ENCODE results near the gene FTL. TPM values are rescaled to one million over a fixed set of nuclear protein-coding genes. Genes with fewer than 3 reads are reported as not detected.

The FTL gene
- polyA plus RNA-seq, 2 of the 4 experiments (the other 2 are of a cell fraction) = 4,743 to 13,930 TPM

- H3K9me3 ChIP-seq = no peaks in the 10 kb centered on the region
- no peak for ATAC-seq
- ChIA-PET CTCF (interaction anchor here (1.1 to 3.3 kb wide), 4 partner anchors 14 to 104 kb away, joined by 3 to 8 read pairs (median 4); partner anchors contain the start of gene DHDH), POLR2A (no interaction called here)
- WGBS (ENCODE audit: missing lambda C conversion rate) = 94% methylated on average over 3 of the region's 3 CpGs
- DNase-seq (ENCODE audit: low read depth in 1 of 2, low spot score in 1 of 2) = no peak
- H3K4me3 ChIP-seq = no peak overlapping the region
- no peak overlapping the region for H3K4me2 ChIP-seq
- H3K27ac ChIP-seq = peak overlapping the region in 1 of 2 experiments; percentile 29; a peak in 2 of 6 replicates
- no peaks in the 10 kb centered on the region for H3K4me1 ChIP-seq
- FAIRE-seq = no peak
- TF ChIP-seq HOXA7 (CRISPR knock-in tag; IDR thresholded peaks at IDR 0.05) = no peak
- TF ChIP-seq ESRRA (IDR thresholded peaks at IDR 0.05; ENCODE audit: borderline replicate concordance, low read length) = no peak
- TF ChIP-seq POLR2A (IDR thresholded peaks at IDR 0.05; ENCODE audit: low read length) = no peak
- TF ChIP-seq NPAS2 (CRISPR knock-in tag; IDR thresholded peaks at IDR 0.05; ENCODE audit: borderline replicate concordance) = no peak
- no peak for TF ChIP-seq NFE2L2 (conservative IDR thresholded peaks at IDR 0.05; ENCODE audit: low read length)
- no peak for TF ChIP-seq TFCP2L1 (CRISPR knock-in tag; IDR thresholded peaks at IDR 0.05)
- no peak for TF ChIP-seq KDM5A (IDR thresholded peaks at IDR 0.05)
- no peak for TF ChIP-seq MAX (IDR thresholded peaks at IDR 0.05)
Observed at GRCh38 chr19:48947258-48947542, 17.9 kb upstream of the FTL start.

GRCh38 chr19:48950159-48950558 is 14.9 kb upstream of the FTL start:
- WGBS (ENCODE audit: missing lambda C conversion rate) = 85% methylated on average over 3 of the region's 3 CpGs
- CTCF ChIA-PET = interaction anchor here (0.8 to 1.4 kb wide), 2 partner anchors 76 to 162 kb away, joined by 3 to 5 read pairs; no protein-coding TSS in a partner anchor
- Histone ChIP-seq H3K9me3 (no peaks in the 10 kb centered on the region), H3K4me3 (no peak overlapping the region), H3K27ac (no peak overlapping the region), H3K4me1 (peaks cover 6% of the 10 kb centered on the region), H3K4me2 (no peak overlapping the region)
- DNase-seq (ENCODE audit: low read depth in 1 of 2, low spot score in 1 of 2) = no peak
- no peak for ATAC-seq
- no peak for TF ChIP-seq ZC3H11A (IDR thresholded peaks at IDR 0.05)
- TF ChIP-seq CEBPB (IDR thresholded peaks at IDR 0.05) = no peak
- no peak for TF ChIP-seq PHF8 (IDR thresholded peaks at IDR 0.05; ENCODE audit: borderline replicate concordance, low read depth)
- FAIRE-seq = no peak
- POLR2A ChIA-PET = no interaction called here

- TF ChIP-seq CHD4 (IDR thresholded peaks at IDR 0.05; ENCODE audit: borderline replicate concordance) (no peak), EHF (CRISPR knock-in tag; IDR thresholded peaks at IDR 0.05) (no peak), NPAS2 (CRISPR knock-in tag; IDR thresholded peaks at IDR 0.05; ENCODE audit: borderline replicate concordance) (no peak), HDAC2 (IDR thresholded peaks at IDR 0.05) (no peak), EP300 (IDR thresholded peaks at IDR 0.05) (no peak), CBX8 (IDR thresholded peaks at IDR 0.05) (no peak), SMC3 (IDR thresholded peaks at IDR 0.05) (no peak)
- no peak overlapping the region for H3K4me2 ChIP-seq
- FAIRE-seq = no peak
- 56% methylated on average over 9 of the region's 9 CpGs for WGBS (ENCODE audit: missing lambda C conversion rate)
- no peak overlapping the region for H3K4me3 ChIP-seq
- peaks cover 10% of the 10 kb centered on the region for H3K4me1 ChIP-seq
- no peak overlapping the region for H3K27ac ChIP-seq
- DNase-seq (ENCODE audit: low read depth in 1 of 2, low spot score in 1 of 2) = no peak
- ChIA-PET CTCF (interaction anchor here (1.1 to 1.9 kb wide), 6 partner anchors 18 to 163 kb away, joined by 3 to 9 read pairs (median 4); partner anchors contain the start of gene NUCB1), POLR2A (interaction anchor here (1.4 to 1.7 kb wide), 2 partner anchors 15 to 79 kb away, joined by 4 read pairs; partner anchors contain the start of gene PPP1R15A)
- no peaks in the 10 kb centered on the region for H3K9me3 ChIP-seq
- ATAC-seq = no peak
Observed at GRCh38 chr19:48950830-48951519, 14.1 kb upstream of the FTL start.

- Histone ChIP-seq H3K4me1 (peaks cover 15% of the 10 kb centered on the region), H3K4me2 (no peak overlapping the region), H3K27ac (no peak overlapping the region), H3K9me3 (no peaks in the 10 kb centered on the region), H3K4me3 (no peak overlapping the region)
- ATAC-seq (no peak), FAIRE-seq (no peak), DNase-seq (ENCODE audit: low read depth in 1 of 2, low spot score in 1 of 2) (no peak)
- TF ChIP-seq E2F6 (IDR thresholded peaks at IDR 0.05; ENCODE audit: borderline replicate concordance, low read depth) = no peak
- TF ChIP-seq NFE2L2 (conservative IDR thresholded peaks at IDR 0.05; ENCODE audit: low read length) = no peak
- TF ChIP-seq EP300 (IDR thresholded peaks at IDR 0.05) = no peak
- TF ChIP-seq ESRRA (IDR thresholded peaks at IDR 0.05; ENCODE audit: borderline replicate concordance, low read length) = no peak
- TF ChIP-seq FOSB (CRISPR knock-in tag; IDR thresholded peaks at IDR 0.05) = no peak
- no peak for TF ChIP-seq BCL3 (IDR thresholded peaks at IDR 0.05)
- no peak for TF ChIP-seq RCOR1 (IDR thresholded peaks at IDR 0.05; ENCODE audit: low read depth, low read length)
- no peak for TF ChIP-seq HOXA7 (CRISPR knock-in tag; IDR thresholded peaks at IDR 0.05)
- TF ChIP-seq RAD21 (conservative IDR thresholded peaks at IDR 0.05 in 1 of 2, IDR thresholded peaks at IDR 0.05 in 1 of 2) = no peak
- no peak for TF ChIP-seq EHF (CRISPR knock-in tag; IDR thresholded peaks at IDR 0.05)
- TF ChIP-seq JUNB (IDR thresholded peaks at IDR 0.05) = no peak
- TF ChIP-seq PHF8 (IDR thresholded peaks at IDR 0.05; ENCODE audit: borderline replicate concordance, low read depth) = no peak
- no peak for TF ChIP-seq NR3C1 (IDR thresholded peaks at IDR 0.05)
- TF ChIP-seq RNF2 (IDR thresholded peaks at IDR 0.05; ENCODE audit: borderline replicate concordance, low read depth) = no peak
- no peak for TF ChIP-seq CTCF (IDR thresholded peaks at IDR 0.05)
- no peak for TF ChIP-seq MAFK (IDR thresholded peaks at IDR 0.05; ENCODE audit: partially characterized antibody)
- no peak for TF ChIP-seq FOSL2 (IDR thresholded peaks at IDR 0.05)
- TF ChIP-seq FOSL2 (CRISPR knock-in tag; IDR thresholded peaks at IDR 0.05) = no peak
- ChIA-PET POLR2A (interaction anchor here (0.6 to 1.7 kb wide), 4 partner anchors 11 to 53 kb away, joined by 3 to 4 read pairs (median 3); partner anchors contain the start of genes GYS1, NUCB1 and RUVBL2), CTCF (interaction anchor here (0.6 to 2.6 kb wide), 9 partner anchors 9 to 346 kb away, joined by 3 to 15 read pairs (median 5); partner anchors contain the start of genes GYS1, NUCB1 and RUVBL2)
- 75% methylated on average over 4 of the region's 4 CpGs for WGBS (ENCODE audit: missing lambda C conversion rate)
Observed at GRCh38 chr19:48953141-48953540, 12.0 kb upstream of the FTL start.
